ENCODE results near the gene ATG4D.

The ATG4D gene

GRCh38 chr19:10602330-10603083 lies 58.8 kb downstream of the ATG4D start:
- H3K4me3 ChIP-seq (ENCODE audit: low read depth in 1 of 2, low read length in 1 of 2), result peak overlapping the region; percentile 87 to 99
- H3K27ac ChIP-seq, result peak overlapping the region; percentile 100
- no peaks in the 10 kb centered on the region for H3K27me3 ChIP-seq
- no peak for TF ChIP-seq CTCF (IDR thresholded peaks at IDR 0.05)
- peaks cover 9% of the 10 kb centered on the region for H3K36me3 ChIP-seq
- H3K9me3 ChIP-seq, result no peaks in the 10 kb centered on the region
- peaks cover 53 to 54% of the 10 kb centered on the region in 2 experiments for H3K4me1 ChIP-seq (ENCODE audit: control insufficient read depth in 1 of 2, insufficient read depth in 1 of 2, low read depth in 1 of 2, low read length in 1 of 2)
